Measurements from ENCODE around the gene PPARGC1A. TPM values are rescaled to one million over a fixed set of nuclear protein-coding genes. Genes with fewer than 3 reads are reported as not detected.

Gene PPARGC1A
- total and polyA plus RNA-seq, 10 of the 15 experiments (the other 5 are each of a cell fraction or from before 2014, with no cell fraction given) = 0.01 to 0.05 (median 0.04) TPM; not detected in 7

GRCh38 chr4:23894021-23894420 is 4.2 kb upstream of the PPARGC1A start:
- no peaks in the 10 kb centered on the region for H3K79me2 ChIP-seq (ENCODE audit: control insufficient read depth, insufficient read depth, low read length)
- no TSS peak for BruUV-seq (replicated peaks)
- WGBS (ENCODE audit: insufficient coverage, insufficient replicate concordance, low lambda C conversion rate, missing lambda C conversion rate) = 0% methylated on average over 2 of the region's 2 CpGs
- ChIA-PET SMC1A (ENCODE audit: uncharacterized antibody, unreplicated experiment) (no interaction called here), CTCF (interaction anchor here (1.5 kb wide), 1 partner anchor 10 kb away, joined by 5 read pairs; no protein-coding TSS in a partner anchor), RAD21 (ENCODE audit: unreplicated experiment) (no interaction called here), POLR2A (no interaction called here)
- H3K4me2 ChIP-seq (ENCODE audit: control insufficient read depth, insufficient read depth) = no peak overlapping the region
- no peak overlapping the region for H3K27ac ChIP-seq (ENCODE audit: control insufficient read depth, insufficient read depth)
- H4K20me1 ChIP-seq (ENCODE audit: control insufficient read depth, insufficient read depth) = no peaks in the 10 kb centered on the region
- in situ Hi-C loops (cut with MboI) = no loop called here
- no peak overlapping the region for H2AFZ ChIP-seq (ENCODE audit: control insufficient read depth, low read depth, low read length)
- H3K9ac ChIP-seq (ENCODE audit: control insufficient read depth, insufficient read depth, low read length) = no peak overlapping the region
- H3K36me3 ChIP-seq (ENCODE audit: control insufficient read depth in 2 of 2, insufficient read depth in 2 of 2, low read length in 1 of 2) = no peaks in the 10 kb centered on the region
- FAIRE-seq = no peak
- peaks cover 0 to 1% of the 10 kb centered on the region in 2 experiments; a peak in 1 of 4 replicates for H3K27me3 ChIP-seq (replicated peaks in 1 of 2; ENCODE audit: control insufficient read depth in 2 of 2, insufficient read depth in 2 of 2, low read length in 1 of 2)
- intact Hi-C loops (cut with micrococcal nuclease; ENCODE audit: unreplicated experiment) = no loop called here
- H3K4me3 ChIP-seq = no peak overlapping the region
- no peak for ATAC-seq
- H3K9me3 ChIP-seq (replicated peaks; ENCODE audit: control insufficient read depth, insufficient read depth, low read length) = no peaks in the 10 kb centered on the region
- no peak for DNase-seq (ENCODE audit: low read depth, low spot score)
- H3K4me1 ChIP-seq (ENCODE audit: control insufficient read depth, insufficient read depth, low read length) = no peaks in the 10 kb centered on the region
- no peak for TF ChIP-seq EP300 (IDR thresholded peaks at IDR 0.05; ENCODE audit: borderline replicate concordance in 1 of 2, control insufficient read depth in 1 of 2, low read depth in 2 of 2, low read length in 2 of 2)
- no peak for TF ChIP-seq BCL3 (IDR thresholded peaks at IDR 0.05; ENCODE audit: borderline replicate concordance, insufficient read depth, low read depth, low read length, poor library complexity, severe bottlenecking)
- no peak for TF ChIP-seq ZNF687 (IDR thresholded peaks at IDR 0.05)
- TF ChIP-seq ZNF24 (IDR thresholded peaks at IDR 0.05) = no peak
- TF ChIP-seq SMAD5 (IDR thresholded peaks at IDR 0.05; ENCODE audit: low read depth) = no peak
